DND-41 (cell line): ENCODE data around the gene MYOM1.

Source experiments
- ATAC-seq: fragments of 200-7000 bp; cut with Tn5 transposase; 3 replicates; pipeline ENCODE4 v1.9.1; 2021; ENCODE audit warnings: low read depth; ENCODE audit not compliant: insufficient read depth
- DNase-seq: peaks from one replicate; pipeline ENCODE4 v3.0.0-alpha.2; 2020
- H2AFZ ChIP-seq: 2 replicates; pipeline ENCODE4 v1.6.0; 2012; ENCODE audit warnings: low read depth, low read length
- H3K27ac ChIP-seq: 2 replicates; pipeline ENCODE4 v1.5.1; 2012; ENCODE audit warnings: low read length, inconsistent platforms
- H3K27me3 ChIP-seq: fragments of 200-600 bp; sonication (generic); 2 replicates; pipeline ENCODE4 v1.6.0; 2012; ENCODE audit warnings: low read length, mild to moderate bottlenecking, inconsistent platforms; ENCODE audit not compliant: insufficient read depth, poor library complexity
- H3K36me3 ChIP-seq: 2 replicates; pipeline ENCODE4 v1.5.1; 2012; ENCODE audit warnings: low read length, inconsistent platforms; ENCODE audit not compliant: insufficient read depth
- H3K4me1 ChIP-seq: 2 replicates; pipeline ENCODE4 v1.5.1; 2012; ENCODE audit warnings: mild to moderate bottlenecking, low read length; ENCODE audit not compliant: insufficient read depth
- H3K4me2 ChIP-seq: 2 replicates; pipeline ENCODE4 v1.6.0; 2012; ENCODE audit warnings: mild to moderate bottlenecking, moderate library complexity, low read length, inconsistent platforms; ENCODE audit not compliant: insufficient read depth
- H3K4me3 ChIP-seq, 2 experiments: fragments of 200-600 bp in 1 of 2; shearing (Covaris generic) in 1 of 2; 2 replicates each; pipeline ENCODE4 v1.5.1; 2012 to 2016; ENCODE audit warnings: inconsistent platforms in 2 of 2, low read length in 2 of 2, mild to moderate bottlenecking in 2 of 2, low read depth in 1 of 2, moderate library complexity in 1 of 2
- H3K79me2 ChIP-seq: 2 replicates; pipeline ENCODE4 v1.6.0; 2012; ENCODE audit warnings: low read length, inconsistent platforms; ENCODE audit not compliant: insufficient read depth
- H3K9ac ChIP-seq: 2 replicates; pipeline ENCODE4 v1.6.0; 2012; ENCODE audit warnings: low read depth, mild to moderate bottlenecking, inconsistent platforms, low read length, moderate library complexity
- H3K9me3 ChIP-seq: 2 replicates; pipeline ENCODE4 v1.5.1; 2012; ENCODE audit warnings: low read length, moderate library complexity, mild to moderate bottlenecking, inconsistent platforms; ENCODE audit not compliant: insufficient read depth, severe bottlenecking
- H4K20me1 ChIP-seq: 2 replicates; pipeline ENCODE4 v1.6.0; 2012; ENCODE audit warnings: low read length; ENCODE audit not compliant: insufficient read depth
- EZH2 ChIP-seq: IDR thresholded peaks from 3 replicates; pipeline ENCODE4 v1.6.1; 2012; ENCODE audit warnings: borderline replicate concordance, low read depth, mild to moderate bottlenecking, moderate library complexity, low read length, inconsistent platforms; ENCODE audit not compliant: severe bottlenecking
- TF ChIP-seq, protein P1 (sequence below): IDR thresholded peaks from 2 replicates; pipeline ENCODE4 v1.5.1; 2012; ENCODE audit warnings: borderline replicate concordance, low read length, moderate library complexity, mild to moderate bottlenecking; ENCODE audit not compliant: poor library complexity, severe bottlenecking; ENCODE audit errors: extremely low read depth

Gene MYOM1

GRCh38 chr18:3251249-3251962 lies 31.6 kb upstream of the MYOM1 start:
- Histone ChIP-seq H4K20me1 (peaks cover 19% of the 10 kb centered on the region; the same call in 1 of the 2 replicates), H3K9me3 (no peaks in the 10 kb centered on the region), H3K4me1 (peaks cover 30% of the 10 kb centered on the region), H3K4me2 (peak overlapping the region; percentile 16; the same call in 1 of the 2 replicates), H3K9ac (no peak overlapping the region), H3K36me3 (peaks cover 65% of the 10 kb centered on the region), H3K4me3 (no peak overlapping the region), H2AFZ (no peak overlapping the region), H3K79me2 (peaks cover 66% of the 10 kb centered on the region), H3K27me3 (no peaks in the 10 kb centered on the region), H3K27ac (no peak overlapping the region)
- TF ChIP-seq, protein P1, sequence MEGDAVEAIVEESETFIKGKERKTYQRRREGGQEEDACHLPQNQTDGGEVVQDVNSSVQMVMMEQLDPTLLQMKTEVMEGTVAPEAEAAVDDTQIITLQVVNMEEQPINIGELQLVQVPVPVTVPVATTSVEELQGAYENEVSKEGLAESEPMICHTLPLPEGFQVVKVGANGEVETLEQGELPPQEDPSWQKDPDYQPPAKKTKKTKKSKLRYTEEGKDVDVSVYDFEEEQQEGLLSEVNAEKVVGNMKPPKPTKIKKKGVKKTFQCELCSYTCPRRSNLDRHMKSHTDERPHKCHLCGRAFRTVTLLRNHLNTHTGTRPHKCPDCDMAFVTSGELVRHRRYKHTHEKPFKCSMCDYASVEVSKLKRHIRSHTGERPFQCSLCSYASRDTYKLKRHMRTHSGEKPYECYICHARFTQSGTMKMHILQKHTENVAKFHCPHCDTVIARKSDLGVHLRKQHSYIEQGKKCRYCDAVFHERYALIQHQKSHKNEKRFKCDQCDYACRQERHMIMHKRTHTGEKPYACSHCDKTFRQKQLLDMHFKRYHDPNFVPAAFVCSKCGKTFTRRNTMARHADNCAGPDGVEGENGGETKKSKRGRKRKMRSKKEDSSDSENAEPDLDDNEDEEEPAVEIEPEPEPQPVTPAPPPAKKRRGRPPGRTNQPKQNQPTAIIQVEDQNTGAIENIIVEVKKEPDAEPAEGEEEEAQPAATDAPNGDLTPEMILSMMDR, result no peak
- TF ChIP-seq EZH2, result no peak
- DNase-seq (no peak), ATAC-seq (no peak)

DNA sequence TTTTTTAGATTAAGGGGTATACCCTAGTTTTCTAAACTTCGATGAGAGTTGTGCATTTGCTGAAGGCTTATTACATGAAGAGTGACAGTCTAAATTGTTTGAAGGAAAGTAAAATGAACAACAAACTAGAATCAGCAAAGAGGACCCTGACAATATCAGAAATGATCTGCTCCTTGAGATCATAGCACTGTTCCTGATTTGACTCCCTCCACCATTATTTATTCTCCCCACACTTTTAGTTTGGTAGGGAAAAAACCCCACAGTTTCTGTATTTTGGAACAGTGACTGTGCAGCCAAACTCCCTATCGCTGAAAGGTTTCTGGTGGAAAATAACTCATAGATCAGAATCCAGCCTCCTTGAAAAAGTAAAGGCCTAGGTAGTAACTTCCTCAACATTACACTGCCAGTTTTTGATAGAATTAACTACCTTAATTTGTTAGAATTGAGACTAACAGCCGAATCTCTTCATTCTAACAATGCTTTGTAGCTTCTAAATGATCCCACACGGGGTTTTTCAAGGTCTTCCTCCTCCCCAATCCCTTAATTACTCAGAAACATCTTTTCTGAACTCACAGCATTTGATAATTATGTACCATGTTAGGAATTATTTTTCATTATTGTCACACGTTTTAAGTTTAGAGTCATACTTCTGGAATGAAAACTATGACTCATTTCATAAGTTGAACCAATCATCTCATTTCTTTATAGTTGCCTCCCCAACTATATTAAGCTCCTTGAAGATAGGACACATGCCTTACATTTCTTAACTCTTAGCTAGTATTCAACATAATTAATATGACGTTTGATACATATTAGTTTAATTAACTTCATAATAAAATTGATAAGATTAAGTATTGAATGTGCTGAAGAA lies 30.7 kb upstream of the MYOM1 start:
- Histone ChIP-seq H3K4me2 (peak overlapping the region; percentile 37; the same call in 1 of the 2 replicates), H4K20me1 (peaks cover 19% of the 10 kb centered on the region; the same call in 1 of the 2 replicates), H3K4me3 (no peak overlapping the region), H3K9me3 (no peaks in the 10 kb centered on the region), H2AFZ (no peak overlapping the region), H3K27me3 (no peaks in the 10 kb centered on the region), H3K36me3 (peaks cover 56% of the 10 kb centered on the region), H3K79me2 (peaks cover 66% of the 10 kb centered on the region), H3K4me1 (peaks cover 39% of the 10 kb centered on the region), H3K27ac (no peak overlapping the region; the same call in 1 of the 2 replicates), H3K9ac (no peak overlapping the region; the same call in 1 of the 2 replicates)
- TF ChIP-seq, protein P1, result no peak
- no peak for TF ChIP-seq EZH2
- no peak for DNase-seq
- no peak for ATAC-seq

GRCh38 chr18:3248658-3249359 lies 29.0 kb upstream of the MYOM1 start:
- Histone ChIP-seq H3K4me1 (peaks cover 50% of the 10 kb centered on the region), H3K9ac (peak overlapping the region; percentile 85), H3K4me2 (peak overlapping the region; percentile 99), H3K79me2 (peaks cover 66% of the 10 kb centered on the region), H3K27me3 (no peaks in the 10 kb centered on the region), H3K4me3 (peak overlapping the region; percentile 67 to 98), H4K20me1 (peaks cover 19% of the 10 kb centered on the region; the same call in 1 of the 2 replicates), H2AFZ (0 out of 2 replicates have a peak overlapping the region, but pooled peaks have one; percentile 25), H3K27ac (peak overlapping the region; percentile 92), H3K9me3 (no peaks in the 10 kb centered on the region), H3K36me3 (peaks cover 39% of the 10 kb centered on the region)
- DNase-seq (peak; percentile 37), ATAC-seq (no peak)
- TF ChIP-seq, protein P1, result no peak
- TF ChIP-seq EZH2, result no peak
